GM18498 (cell line): ENCODE data around the gene GPR37.

Source experiments
- ATAC-seq: cut with Tn5 transposase; IDR thresholded peaks from one replicate; pipeline ENCODE4 v1.9.1; 2021; ENCODE audit warnings: mild to moderate bottlenecking, moderate library complexity; ENCODE audit not compliant: unreplicated experiment

The GPR37 gene

GRCh38 chr7:124737760-124738300 lies 27.8 kb downstream of the GPR37 start:
- ATAC-seq = no peak

- no peak for ATAC-seq
These were observed 37.0 kb downstream of the GPR37 start for GRCh38 chr7:124728610-124729009.

- ATAC-seq = no peak
These were observed 40.9 kb downstream of the GPR37 start for GRCh38 chr7:124724507-124725192.

GRCh38 chr7:124724079-124724478 lies 41.5 kb downstream of the GPR37 start:
- ATAC-seq = no peak

GRCh38 chr7:124723012-124723411 lies 42.6 kb downstream of the GPR37 start:
- ATAC-seq = no peak

- ATAC-seq = no peak
These were observed 43.3 kb downstream of the GPR37 start for GRCh38 chr7:124722292-124722691.

- no peak for ATAC-seq
These were observed 45.4 kb downstream of the GPR37 start for GRCh38 chr7:124720195-124720594.

GRCh38 chr7:124718032-124718766 lies 47.4 kb downstream of the GPR37 start:
- ATAC-seq = no peak

GRCh38 chr7:124716894-124717293 lies 48.7 kb downstream of the GPR37 start:
- ATAC-seq = no peak

GRCh38 chr7:124713086-124713485 lies 52.5 kb downstream of the GPR37 start:
- ATAC-seq = no peak

GRCh38 chr7:124712017-124712416 lies 53.6 kb downstream of the GPR37 start:
- no peak for ATAC-seq

- no peak for ATAC-seq
These were observed 63.2 kb downstream of the GPR37 start for GRCh38 chr7:124702385-124702784.

- ATAC-seq = no peak
These were observed 63.6 kb downstream of the GPR37 start for GRCh38 chr7:124701955-124702354.

GRCh38 chr7:124700655-124701054 lies 64.9 kb downstream of the GPR37 start:
- no peak for ATAC-seq

- ATAC-seq = no peak
These were observed 66.6 kb downstream of the GPR37 start for GRCh38 chr7:124698964-124699363.

GRCh38 chr7:124697746-124698145 lies 67.8 kb downstream of the GPR37 start:
- ATAC-seq = no peak
